ENCODE results near the gene HIRIP3. TPM values are rescaled to one million over a fixed set of nuclear protein-coding genes. Genes with fewer than 3 reads are reported as not detected.

HIRIP3 gene
- total RNA-seq, 2 experiments from 2014 or later: 49.3 to 56.5 TPM

DNA sequence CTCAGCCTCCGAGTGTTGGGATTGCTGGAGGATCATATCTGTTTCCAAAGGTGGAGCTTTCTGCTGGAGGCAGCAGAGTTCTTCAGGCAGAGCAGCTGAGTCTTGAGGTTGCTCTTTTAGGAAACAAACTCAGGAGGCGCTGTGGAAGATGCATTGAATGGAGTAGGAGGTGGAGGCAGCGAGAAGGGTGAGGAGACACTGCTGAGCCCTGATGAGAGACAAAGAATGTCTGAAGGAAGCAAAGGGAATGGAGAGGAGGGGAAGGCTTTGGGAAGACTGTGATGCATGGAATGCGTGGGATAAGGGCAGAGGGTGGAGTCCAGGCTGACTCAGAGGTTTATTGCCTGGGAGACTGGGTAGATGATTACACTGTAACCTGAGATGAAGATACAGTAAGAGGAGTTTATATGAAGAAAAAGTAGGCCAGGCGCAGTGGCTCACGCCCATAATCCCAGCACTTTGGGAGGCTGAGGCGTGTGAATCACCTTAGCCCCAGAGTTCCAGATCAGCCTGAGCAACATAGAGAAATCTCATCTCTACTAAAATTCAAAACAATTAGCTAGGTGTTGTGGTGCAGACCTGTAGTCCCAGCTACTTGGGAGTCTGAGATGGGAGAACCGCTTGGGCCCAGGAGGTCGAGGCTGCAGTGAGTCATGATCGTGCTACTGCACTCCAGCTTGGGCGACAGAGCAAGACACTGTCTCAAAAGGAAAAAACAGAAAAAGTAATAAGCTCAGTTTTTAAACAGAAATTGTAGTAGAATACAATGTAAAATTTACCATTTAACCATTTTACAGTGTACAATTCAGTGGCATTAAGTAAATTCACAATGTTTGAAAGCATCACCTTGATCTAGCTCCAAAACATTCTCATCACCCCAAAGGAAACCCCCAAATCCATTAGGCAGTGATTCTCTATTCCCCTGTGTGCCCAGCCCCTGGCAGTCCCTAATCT is 51.3 kb downstream of the HIRIP3 start:
- ATAC-seq: no peak
- peaks cover 6% of the 10 kb centered on the region for H3K27me3 Mint-ChIP-seq
- no peak for DNase-seq
- H3K9me3 Mint-ChIP-seq (ENCODE audit: low read depth): no peaks in the 10 kb centered on the region
- CTCF ChIA-PET: interaction anchor here (0.8 to 1.5 kb wide), 3 partner anchors 17 to 88 kb away, joined by 3 to 4 read pairs (median 3); partner anchors contain the start of gene TMEM219
- no peaks in the 10 kb centered on the region for H3K4me1 Mint-ChIP-seq
- H3K4me3 Mint-ChIP-seq: no peak overlapping the region
- H3K36me3 Mint-ChIP-seq: no peaks in the 10 kb centered on the region
- no peak overlapping the region for H3K27ac Mint-ChIP-seq

Other genes with a start within 250 kb of the HIRIP3 start
- gene C16orf54, start 249.6 kb downstream of the HIRIP3 start, total RNA-seq: 10 to 100 TPM; 39.7 to 51.2 TPM
- not detected for gene ZG16, start 217.4 kb downstream of the HIRIP3 start, total RNA-seq
- 100 to 1,000 TPM; 205 to 266 TPM for gene KIF22, start 204.9 kb downstream of the HIRIP3 start, total RNA-seq
- 100 to 1,000 TPM; 411 to 434 TPM for gene MAZ, start 189.1 kb downstream of the HIRIP3 start, total RNA-seq
- 1 to 10 TPM in 1 of 2 experiments, under 1 TPM in 1; 0.85 to 1.1 TPM for gene PRRT2, start 183.4 kb downstream of the HIRIP3 start, total RNA-seq
- 10 to 100 TPM; 34.3 to 35.2 TPM for gene PAGR1, start 179.5 kb downstream of the HIRIP3 start, total RNA-seq
- 100 to 1,000 TPM; 110 to 123 TPM for gene MVP, start 175.2 kb downstream of the HIRIP3 start, total RNA-seq
- gene CDIPT, start 132.4 kb downstream of the HIRIP3 start, total RNA-seq: 10 to 100 TPM; 52.0 to 62.0 TPM
- under 1 TPM in 1 of 2 experiments, not detected in 1; 0.09 TPM for gene SEZ6L2, start 96.1 kb downstream of the HIRIP3 start, total RNA-seq
- gene ASPHD1, start 95.1 kb downstream of the HIRIP3 start, total RNA-seq: under 1 TPM in 1 of 2 experiments, not detected in 1; 0.33 TPM
- gene KCTD13, start 69.4 kb downstream of the HIRIP3 start, total RNA-seq: 10 to 100 TPM; 44.6 to 48.4 TPM
- gene TMEM219, start 33.5 kb downstream of the HIRIP3 start, total RNA-seq: 10 to 100 TPM; 56.9 to 67.6 TPM
- gene TAOK2, start 21.7 kb downstream of the HIRIP3 start, total RNA-seq: 10 to 100 TPM; 51.1 to 55.3 TPM
- 100 to 1,000 TPM; 102 to 116 TPM for gene INO80E, start 624 bp upstream of the HIRIP3 start, total RNA-seq
- under 1 TPM in 1 of 2 experiments, not detected in 1; 0.49 TPM for gene DOC2A, start 15.4 kb upstream of the HIRIP3 start, total RNA-seq
- not detected for gene C16orf92, start 27.6 kb upstream of the HIRIP3 start, total RNA-seq
- 1 to 10 TPM; 1.6 to 6.5 TPM for gene TLCD3B, start 35.7 kb upstream of the HIRIP3 start, total RNA-seq
- 1,000 to 10,000 TPM; 1,292 to 1,318 TPM for gene ALDOA, start 70.1 kb upstream of the HIRIP3 start, total RNA-seq
- gene PPP4C, start 80.4 kb upstream of the HIRIP3 start, total RNA-seq: 100 to 1,000 TPM; 149 to 161 TPM
- gene TBX6, start 96.3 kb upstream of the HIRIP3 start, total RNA-seq: 1 to 10 TPM; 2.0 to 2.9 TPM
- gene YPEL3, start 100.6 kb upstream of the HIRIP3 start, total RNA-seq: 10 to 100 TPM; 47.2 to 47.8 TPM
- 10 to 100 TPM in 1 of 2 experiments, 1 to 10 TPM in 1; 8.1 to 19.5 TPM for gene GDPD3, start 117.9 kb upstream of the HIRIP3 start, total RNA-seq
- 10 to 100 TPM; 67.1 to 95.1 TPM for gene MAPK3, start 127.6 kb upstream of the HIRIP3 start, total RNA-seq
- gene CORO1A, start 188.0 kb upstream of the HIRIP3 start, total RNA-seq: 1,000 to 10,000 TPM; 1,639 to 1,875 TPM
- gene BOLA2B, start 198.0 kb upstream of the HIRIP3 start, total RNA-seq: 100 to 1,000 TPM; 210 to 238 TPM
- 100 to 1,000 TPM; 109 to 121 TPM for gene SLX1A, start 198.3 kb upstream of the HIRIP3 start, total RNA-seq
- gene SULT1A3, start 203.6 kb upstream of the HIRIP3 start, total RNA-seq: 10 to 100 TPM; 23.4 to 29.6 TPM